AML-193 (cell line): ENCODE results near the gene HBP1.
"Not testable (repeated sequence)": the region's sequence is repeated elsewhere in the genome, so short reads cannot be mapped to it uniquely, and the experiment has no call there.

ENCODE experiments used
- DNase-seq, 2 experiments: peaks; one replicate each; lab custom pipeline; 2025; lab: John Stamatoyannopoulos, UW

Gene HBP1, protein sequence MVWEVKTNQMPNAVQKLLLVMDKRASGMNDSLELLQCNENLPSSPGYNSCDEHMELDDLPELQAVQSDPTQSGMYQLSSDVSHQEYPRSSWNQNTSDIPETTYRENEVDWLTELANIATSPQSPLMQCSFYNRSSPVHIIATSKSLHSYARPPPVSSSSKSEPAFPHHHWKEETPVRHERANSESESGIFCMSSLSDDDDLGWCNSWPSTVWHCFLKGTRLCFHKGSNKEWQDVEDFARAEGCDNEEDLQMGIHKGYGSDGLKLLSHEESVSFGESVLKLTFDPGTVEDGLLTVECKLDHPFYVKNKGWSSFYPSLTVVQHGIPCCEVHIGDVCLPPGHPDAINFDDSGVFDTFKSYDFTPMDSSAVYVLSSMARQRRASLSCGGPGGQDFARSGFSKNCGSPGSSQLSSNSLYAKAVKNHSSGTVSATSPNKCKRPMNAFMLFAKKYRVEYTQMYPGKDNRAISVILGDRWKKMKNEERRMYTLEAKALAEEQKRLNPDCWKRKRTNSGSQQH

DNA sequence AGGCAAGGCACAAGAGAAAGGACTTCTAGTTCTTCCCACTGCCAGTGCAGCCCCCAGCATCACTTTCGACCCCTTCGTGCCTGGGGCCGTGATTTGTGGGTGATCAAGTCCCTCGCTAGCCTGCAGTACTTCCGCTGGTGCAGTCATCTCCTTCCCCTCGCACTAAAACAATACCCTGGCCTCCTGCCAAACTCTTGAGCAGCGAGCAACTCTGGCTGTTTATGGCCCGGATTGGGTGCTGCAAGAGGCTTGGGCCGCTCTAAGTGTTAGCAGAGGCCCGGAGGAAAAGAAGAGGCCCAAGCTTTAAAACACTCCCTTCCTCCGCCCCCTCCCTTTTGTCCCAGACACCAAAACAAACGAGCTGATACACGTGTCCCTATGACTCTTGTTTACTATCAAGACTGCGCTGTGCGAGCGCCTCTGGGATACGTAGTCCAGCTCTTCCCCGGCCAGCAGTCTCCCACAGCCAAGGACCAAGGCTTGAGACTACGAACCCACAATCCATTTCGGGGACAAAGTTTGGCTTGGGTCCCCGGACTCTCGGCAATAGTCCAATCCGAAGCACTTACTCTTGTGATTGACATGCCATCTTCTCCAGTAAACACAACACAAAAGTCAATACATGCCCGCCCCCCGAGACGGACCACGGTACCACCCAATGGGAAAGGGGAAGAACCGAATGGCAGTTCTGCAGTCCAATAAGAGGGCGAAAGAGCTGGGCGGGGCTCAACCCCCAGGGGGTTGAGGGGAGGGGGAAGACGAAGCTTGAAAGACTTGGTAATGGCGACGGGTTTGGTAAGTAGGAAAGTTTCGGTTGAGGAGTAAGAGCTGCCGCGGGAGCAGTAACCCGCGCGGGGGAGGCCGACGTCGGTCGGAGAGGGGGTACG, at the start of gene HBP1:
Gene HBP1 (plus strand): TSS at position 771 of the 887 bp plus-strand sequence. CDS start 10,891 bp downstream, outside the sequence.
- DNase-seq = peak; percentile 98 to 99

DNA sequence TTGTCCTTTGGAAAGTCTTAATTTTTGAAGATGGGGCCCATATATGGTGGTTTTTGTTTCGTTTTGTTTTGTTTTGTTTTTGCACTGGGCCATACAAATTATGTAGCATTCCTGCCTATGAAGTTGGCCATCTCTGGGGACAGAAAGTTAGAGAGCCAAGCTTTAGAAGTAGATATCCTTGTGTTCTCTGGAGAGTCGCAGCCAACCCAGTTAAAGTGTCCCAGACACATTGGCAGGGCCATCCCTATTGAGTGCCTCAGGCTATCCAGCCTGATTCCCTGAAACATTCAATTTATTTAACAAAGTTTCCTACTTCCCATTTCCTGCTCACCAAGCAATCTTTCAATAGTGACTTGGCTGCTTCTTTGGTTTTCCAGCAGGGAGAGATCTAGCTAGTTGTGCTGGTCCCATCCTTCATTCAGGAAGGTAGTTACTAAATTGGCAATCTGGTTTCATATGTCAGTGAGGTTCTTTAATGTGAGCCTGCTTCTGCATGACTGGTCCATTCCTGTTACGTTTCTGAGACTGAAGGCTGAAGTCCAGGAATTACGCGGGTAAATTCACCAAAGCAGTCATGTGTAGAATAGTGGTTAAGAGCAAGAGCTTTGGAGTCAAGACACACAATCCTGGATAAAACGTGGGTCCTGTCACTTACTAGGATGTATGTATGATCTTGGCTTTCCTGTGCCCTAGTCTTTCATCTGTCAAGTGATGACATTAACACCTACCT, 49.3 kb upstream of the HBP1 start:
- DNase-seq = no peak

DNA sequence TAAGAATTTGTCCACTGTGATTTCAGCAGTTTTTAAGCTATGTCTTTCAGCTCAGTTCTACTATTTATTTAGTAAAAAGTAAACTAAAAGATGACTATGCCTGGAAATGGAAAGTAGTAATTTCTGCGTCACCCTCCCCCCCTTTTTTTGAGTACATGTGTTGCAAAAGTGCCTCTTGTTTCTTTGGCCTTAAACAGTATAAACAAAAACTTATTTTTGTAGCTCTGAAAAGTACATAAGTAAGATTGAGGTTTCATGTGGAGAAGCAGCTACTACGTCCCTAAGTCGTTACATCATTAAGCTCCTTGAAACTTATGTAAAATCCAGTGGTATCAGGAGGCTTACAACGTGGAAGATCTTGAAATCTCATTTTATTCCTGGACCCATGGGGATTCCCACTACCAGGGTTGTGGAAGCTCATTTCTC, 46.3 kb upstream of the HBP1 start:
- DNase-seq = no peak

DNA sequence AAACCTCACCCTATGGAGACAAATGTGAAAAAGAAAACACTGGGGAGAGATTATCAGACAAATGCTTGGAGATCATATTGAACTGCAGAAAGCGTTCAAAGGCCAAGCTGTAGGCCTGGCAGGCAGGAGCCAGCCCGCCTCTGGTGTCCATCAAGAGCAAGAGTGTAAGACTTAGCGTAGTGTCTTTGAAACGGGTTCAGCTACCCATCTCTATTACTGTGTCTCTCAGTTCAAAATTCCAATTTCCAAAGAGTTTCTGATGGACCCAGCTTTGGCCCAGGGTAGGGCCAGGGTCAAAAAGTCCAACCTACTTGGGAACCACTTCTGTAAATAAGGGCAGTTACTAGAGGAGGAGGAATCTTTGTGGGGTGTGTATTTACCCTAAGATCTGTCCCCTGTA, 45.4 kb upstream of the HBP1 start:
- DNase-seq = no peak

DNA sequence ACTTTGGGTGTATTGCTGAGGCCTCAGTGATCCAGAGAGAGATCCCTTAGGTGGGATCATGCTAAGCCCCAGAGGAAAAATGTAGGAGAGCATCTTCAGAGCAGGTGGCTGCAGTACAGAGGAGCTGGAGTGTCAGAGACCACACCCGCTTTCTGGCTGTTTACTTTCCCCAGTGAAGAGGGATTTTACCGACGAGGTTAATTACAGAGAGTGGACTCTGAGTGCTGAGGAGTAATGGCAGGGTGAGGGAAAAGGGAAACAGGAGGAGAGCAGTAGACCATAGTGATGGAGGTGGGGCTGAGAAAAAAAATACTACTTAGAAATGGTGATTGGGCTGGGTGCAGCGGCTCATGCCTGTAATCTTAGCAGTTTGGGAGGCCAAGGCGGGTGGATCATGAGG, 43.3 kb upstream of the HBP1 start:
- DNase-seq = no peak

DNA sequence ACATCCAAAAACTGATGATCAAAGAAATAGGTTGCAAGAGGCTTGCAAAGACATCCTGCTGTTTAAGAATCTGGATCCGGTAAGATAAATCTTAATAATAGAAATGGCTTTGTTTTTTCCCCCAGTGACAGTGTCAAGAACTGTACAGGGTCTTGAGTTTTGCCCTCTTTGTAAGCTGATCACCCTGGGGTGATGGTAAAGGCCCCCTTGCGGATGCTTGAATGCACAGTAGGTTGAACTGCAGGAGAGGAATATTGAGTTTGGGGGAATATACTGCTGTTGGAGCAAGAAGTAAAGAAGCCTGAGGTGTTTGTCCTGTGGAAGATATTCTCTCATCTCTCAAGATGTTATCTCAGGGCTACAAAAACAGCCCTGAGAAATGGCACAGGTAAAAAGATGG, 40.6 kb upstream of the HBP1 start:
- no peak for DNase-seq

DNA sequence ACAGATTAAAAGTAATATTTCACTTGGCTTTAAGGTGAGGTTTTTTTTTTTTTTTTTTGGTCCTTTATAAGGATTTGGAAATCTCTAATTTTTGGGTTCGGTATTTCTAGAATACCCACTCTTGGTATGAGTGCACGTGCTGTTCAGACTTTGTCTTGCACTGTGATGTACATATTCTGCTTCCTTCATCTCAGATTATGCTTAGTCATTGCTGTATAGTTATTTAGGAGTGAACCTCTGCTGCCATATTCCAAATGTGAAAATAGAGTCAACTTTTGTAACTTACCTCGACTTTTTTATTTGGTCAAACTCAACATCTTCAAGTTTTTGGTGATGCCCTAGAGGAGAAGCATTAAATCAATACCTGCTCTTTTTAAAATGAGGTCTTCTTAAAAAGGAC, 40.1 kb upstream of the HBP1 start:
- no peak for DNase-seq

DNA sequence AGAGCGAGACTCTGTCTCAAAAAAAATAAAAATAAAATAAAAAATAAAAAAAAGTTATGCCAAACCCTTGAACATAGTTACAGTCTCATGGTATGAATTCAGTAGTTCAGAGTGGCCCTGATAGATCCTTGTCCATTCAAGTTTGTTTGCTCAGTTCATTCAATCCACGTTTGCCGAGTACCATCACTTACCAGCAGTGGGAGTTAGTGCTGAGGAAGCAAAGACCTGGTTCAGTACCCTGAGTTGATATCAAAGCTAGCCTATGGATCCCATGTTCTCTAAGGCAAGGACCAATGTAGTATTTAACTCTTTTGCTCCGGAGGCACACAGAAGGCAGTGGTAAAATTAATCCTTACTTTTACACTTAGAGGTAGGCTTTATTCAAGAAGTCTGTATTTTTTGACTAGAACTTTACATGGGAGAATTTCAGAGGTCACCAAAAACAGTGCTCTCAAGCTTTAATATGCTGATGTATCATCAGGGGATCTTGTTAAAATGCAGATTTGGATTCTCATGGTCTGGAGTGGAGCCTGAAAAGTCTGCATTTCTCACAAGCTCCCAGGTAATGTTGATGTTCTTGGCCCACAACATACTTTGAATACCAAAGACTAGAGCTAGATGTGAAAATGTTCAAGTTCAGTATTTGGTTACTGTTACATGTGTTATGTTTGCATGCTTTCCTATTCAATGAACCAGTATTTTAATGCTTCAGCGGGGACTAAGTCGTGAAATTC, 38.1 kb upstream of the HBP1 start:
- DNase-seq = no peak

DNA sequence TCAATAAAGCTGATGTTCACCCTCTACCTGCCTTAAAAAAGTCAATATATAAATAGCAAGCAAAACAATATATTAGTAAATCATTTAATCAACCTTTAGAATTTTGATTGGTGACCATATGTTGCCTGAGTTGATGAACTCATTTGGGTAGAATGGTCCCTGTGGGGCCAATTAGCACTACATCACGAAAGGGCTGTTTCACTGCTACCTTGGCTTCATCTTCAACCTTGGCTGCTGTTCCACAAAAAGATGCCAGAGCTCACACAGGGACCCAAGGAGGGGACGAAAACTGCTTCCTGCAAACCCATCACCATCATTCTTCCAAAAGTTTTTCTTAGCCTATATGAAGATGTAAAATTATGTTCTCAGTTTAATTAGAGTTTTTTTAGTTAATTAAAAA, 35.4 kb upstream of the HBP1 start:
- DNase-seq = no peak

DNA sequence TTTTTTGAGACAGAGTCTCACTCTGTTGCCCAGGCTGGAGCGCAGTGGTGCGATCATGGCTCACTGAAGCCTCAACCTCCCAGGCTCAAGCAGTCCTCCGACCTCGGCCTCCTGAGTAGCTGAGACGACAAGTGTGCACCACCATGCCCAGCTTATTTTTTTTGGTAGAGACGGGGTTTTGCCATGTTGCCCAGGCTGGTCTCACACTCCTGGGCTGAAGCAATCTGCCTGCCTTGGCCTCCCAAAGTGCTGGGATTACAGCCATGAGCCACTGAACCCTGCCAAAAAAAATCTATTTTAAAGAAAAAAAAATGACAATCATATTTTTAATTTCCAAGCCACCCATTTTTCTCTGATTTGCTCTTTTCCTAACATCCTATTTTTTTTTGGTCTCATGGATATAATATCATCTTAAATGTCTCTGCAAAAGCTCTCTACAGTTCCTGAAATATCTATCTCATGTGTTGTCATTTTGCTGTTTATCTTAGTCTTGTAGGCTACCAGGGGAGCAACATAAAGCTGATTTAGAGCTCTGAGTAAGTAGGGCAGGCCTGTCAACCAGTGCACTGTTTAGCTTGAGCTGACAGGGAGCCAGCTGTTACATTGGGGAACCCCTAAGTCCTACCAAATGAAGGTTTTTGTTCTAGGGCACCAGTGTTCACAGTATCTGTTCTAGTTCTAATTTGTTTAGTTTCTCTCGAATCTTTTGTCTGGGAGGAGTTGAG, 29.9 kb upstream of the HBP1 start:
- DNase-seq = no peak

DNA sequence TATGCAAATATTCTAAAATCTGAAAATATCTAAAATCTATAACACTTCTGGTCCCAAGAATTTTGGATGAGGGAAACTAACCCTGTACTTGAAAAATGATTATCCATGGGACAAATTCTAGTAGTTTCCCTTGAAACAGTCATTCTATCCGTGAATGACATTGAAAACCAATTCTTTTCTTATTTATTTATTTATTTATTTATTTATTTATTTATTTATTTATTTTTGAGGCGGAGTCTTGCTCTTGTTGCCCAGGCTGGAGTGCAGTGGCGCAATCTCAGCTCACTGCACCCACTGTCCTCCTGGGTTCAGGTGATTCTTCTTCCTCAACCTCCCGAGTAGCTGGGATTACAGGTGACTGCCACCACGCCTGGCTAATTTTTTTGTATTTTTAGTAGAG, 24.9 kb upstream of the HBP1 start:
- DNase-seq = not testable (repeated sequence)

DNA sequence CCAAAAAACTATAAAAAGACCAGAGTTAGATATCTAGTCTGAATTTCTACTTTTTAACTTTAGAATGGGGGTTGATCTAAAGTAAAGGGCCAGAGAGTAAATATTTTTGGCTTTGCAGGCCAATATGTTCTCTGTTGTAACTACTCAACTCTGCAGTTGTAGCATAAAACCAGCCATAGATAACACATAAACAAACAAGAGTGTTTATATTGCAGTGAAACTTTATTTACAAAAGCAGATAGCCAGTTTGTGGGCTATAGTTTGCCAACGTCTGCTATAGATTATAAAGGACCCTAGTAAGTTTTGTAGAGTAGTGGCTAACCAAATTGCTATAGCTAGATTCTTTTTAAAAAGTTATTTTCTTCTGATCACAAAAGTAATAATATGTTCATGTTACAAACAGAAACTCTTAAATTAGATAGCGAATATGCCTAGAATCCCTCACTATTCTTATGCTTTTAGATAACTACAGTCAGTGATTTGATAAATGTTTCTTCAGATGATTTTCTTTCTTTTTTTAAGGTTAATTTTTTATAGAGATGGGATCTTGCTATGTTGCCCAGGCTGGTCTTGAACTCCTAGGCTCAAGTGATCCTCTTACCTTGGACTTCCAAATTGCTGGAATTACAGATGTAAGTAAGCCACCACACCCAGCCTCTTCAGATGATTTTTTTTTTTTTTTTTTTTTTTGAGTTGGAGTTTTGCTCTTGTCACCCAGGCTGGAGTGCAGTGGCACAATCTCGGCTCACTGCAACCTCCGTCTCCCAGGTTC, 23.6 kb upstream of the HBP1 start:
- no peak for DNase-seq

DNA sequence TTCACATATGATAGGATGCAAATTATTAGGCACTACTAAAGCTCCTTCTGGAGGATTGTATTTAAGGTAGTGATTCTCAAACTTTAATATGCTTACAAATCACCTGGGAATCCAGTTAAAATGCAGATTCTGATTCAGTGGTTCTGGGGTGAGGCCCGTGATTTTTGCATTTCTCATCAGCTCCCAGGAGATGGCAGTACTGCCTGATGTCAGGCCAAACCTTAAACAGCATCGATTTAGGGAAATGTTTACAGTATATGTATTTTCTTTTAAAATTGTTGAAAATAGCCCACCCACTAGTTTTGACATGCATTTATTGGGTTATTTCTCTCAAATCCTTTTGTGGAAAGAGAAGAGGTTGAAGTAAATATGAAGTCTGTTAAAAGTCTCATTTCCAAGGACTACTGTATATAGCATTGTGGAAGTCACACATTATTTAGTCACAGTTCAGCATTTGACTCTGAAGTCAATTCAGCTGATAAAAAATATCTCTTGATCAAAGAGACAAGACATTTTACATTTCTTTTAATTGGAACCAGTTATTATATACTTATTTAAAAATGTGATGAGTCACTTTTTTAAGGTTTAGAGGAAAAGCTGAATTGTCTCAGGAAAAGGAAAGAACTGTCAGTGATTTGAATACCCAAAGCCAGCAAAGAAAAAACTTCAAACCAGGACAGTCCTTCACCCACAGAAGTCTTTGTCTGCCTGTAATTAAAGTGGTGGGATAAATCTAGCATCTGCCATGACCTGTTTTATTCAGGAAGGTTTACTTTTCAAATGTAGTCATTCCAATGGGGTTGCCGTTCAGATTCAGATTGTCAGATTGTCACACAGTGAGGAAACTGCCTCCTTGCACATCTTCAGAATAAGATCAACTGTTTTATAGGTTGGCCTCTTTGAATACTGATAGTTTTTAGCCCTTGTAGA, 21.1 kb upstream of the HBP1 start:
- peak; percentile 23 to 35 for DNase-seq

DNA sequence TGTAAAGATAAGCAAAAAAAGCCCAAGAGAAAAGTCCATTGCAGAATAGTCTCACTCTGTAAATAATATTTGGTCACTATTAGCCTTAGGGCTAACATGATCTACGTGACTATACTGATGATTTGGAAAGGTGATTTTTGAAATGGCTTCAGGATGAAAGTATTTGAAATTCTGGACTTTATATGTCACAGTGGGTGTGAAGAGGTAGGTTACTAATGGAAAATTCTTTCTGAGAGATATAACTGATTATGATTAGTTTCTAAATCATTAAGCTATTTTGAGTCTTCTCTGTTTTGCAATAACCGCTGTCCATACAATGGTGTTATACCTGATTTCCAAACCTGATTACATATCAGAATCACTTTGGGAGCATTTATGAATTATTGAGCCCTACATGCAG, 20.1 kb upstream of the HBP1 start:
- DNase-seq = no peak

DNA sequence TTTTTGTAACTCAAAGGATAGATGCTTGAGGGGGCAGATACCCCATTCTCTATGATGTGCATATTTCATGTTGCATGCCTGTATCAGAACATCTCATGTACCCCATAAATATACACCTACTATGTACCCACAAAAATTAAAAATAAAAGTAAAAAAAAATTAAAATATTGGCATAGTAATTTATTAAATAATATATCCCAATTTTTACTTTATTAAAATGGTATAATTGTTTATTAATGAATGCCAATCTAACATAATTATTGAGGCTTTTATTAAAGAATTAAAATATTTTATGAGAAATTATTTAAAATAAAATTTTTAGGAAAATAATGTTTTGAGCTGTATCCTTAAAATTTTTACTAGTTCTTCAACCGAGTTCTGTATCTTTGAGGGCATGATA, 18.9 kb upstream of the HBP1 start:
- DNase-seq = no peak

DNA sequence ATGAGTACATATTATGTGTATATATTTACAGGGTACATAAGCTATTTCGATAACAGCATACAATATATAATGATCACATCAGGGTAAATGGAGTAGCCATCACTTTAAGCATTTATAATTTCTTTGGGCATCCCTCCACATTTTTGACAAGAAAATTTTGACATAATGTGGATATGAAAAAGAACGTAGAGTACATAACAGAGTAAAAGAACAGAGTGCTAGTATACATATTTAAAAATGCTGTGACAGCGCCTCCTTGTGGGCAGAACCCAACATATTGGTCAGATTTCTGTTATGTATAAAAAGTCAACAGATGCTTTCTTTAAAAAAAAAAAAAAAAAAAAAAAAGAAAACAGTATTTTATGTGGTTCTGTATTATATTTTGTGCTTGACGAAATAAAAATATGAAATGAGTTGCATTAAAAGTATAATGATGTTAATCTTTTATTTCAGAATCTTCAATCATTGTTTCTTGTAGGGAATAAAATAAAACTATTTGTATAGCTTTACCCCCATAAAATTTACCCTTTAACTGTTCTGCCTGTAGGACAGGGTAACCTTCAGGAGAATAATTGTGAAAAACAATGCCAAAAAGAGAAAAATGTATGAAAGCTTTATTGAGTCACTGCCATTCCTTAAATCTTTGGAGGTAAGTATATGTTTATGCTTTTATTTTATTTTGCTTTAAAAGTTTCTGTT, 18.3 kb upstream of the HBP1 start:
- peak; percentile 68 to 75 for DNase-seq

DNA sequence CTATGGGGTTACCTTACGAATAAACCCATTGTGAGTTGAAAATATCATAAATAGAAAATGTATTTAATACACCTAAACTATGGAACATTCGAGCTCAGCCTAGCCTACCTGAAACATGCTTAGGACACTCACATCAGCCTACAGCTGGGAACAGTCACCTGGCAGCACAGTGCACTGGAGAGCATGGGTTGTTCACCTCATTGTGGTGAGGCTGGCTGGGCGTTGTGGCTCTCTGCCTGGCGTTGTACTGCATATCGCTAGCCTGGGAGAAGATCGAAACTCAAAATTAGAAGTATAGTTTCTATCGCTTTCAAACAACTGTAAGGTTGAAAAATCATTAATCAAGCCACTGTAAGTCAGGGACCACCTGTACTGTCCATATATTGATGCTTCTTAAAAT, 17.3 kb upstream of the HBP1 start:
- no peak for DNase-seq

DNA sequence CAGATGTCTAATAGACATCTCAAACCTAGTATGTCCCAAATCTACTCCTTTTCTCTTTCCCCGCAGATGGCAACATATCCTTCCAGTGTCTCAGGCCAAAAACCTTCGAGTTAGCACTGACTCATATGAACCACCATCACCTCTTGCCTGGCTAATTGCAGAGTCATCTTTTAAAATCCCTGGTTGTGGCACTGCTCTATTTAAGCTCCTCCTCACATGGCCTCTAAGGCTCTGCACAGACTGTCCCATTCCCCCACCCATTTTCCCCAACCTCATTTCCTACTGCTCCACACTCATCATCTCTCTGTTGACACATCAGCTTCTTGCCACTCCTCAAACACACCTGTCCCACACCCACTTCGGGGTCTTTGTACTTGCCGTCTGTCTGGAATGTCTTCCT, 16.8 kb upstream of the HBP1 start:
- DNase-seq = no peak
